GM18520 (cell line): ENCODE data around the gene SRP9.
"Not testable (repeated sequence)": the region's sequence is repeated elsewhere in the genome, so short reads cannot be mapped to it uniquely, and the experiment has no call there.

ENCODE experiments used
- ATAC-seq: cut with Tn5 transposase; IDR thresholded peaks from one replicate; pipeline ENCODE4 v1.9.1; 2021; ENCODE audit not compliant: unreplicated experiment

SRP9 gene

GRCh38 chr1:225755671-225756319, 21.8 kb upstream of the SRP9 start:
- ATAC-seq = no peak

- no peak for ATAC-seq
Observed at GRCh38 chr1:225757927-225758656, 19.5 kb upstream of the SRP9 start.

DNA sequence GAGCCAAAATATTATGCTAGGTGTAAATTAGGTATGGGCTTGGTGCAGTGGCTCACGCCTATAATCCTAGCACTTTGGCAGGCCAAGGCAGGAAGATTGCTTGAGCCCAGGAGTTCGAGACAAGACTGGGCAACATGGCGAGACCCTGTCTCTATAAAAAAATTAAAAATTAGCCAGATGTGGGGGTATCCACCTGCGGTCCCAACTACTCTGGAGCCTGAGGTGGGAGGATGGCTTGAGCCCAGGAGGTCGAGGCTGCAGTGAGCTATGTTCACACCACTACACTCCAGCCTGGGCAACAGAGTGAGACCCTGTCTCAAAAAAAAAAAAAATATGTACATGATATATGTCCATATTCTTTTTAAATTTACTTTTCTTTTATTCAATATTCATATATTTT, 17.7 kb upstream of the SRP9 start:
- ATAC-seq = not testable (repeated sequence)

GRCh38 chr1:225760531-225760930, 17.1 kb upstream of the SRP9 start:
- ATAC-seq = no peak

DNA sequence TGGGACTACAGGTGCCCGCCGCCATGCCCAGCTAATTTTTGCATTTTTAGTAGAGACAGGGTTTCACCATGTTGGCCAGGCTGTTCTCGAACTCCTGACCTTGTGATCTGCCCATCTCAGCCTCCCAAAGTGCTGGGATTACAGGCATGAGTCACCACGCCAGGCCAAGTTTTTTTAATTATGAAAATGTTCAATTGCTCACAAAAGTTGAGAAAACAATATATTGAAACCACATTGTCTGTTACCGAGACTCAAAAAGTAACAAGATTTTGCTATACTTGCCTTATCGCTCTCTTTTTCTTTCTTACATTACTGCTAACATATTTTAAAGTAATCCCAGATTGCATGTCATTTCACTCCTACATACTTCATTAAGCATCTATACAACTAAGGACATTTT, 16.2 kb upstream of the SRP9 start:
- ATAC-seq = not testable (repeated sequence)

- ATAC-seq = no peak
Observed at GRCh38 chr1:225762002-225762441, 15.6 kb upstream of the SRP9 start.

DNA sequence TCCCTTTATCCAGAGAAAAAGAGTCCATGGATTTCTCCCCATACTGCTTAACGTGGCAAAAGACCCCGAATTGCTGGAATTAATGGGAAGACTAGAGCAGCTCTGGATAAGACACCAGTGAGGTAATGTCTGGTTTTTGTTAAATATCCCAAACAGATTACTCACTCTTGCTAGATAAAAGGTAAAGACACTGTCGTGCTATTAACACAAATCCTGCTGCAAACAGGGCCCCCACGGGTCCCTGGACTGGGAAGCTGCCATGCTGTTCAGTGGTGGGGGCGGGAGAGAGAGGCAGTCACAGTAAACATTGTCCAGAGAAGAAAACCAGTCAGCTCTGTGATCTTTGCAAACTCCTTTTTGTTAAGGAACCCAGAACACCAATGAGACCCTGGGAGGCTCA, 15.2 kb upstream of the SRP9 start:
- no peak for ATAC-seq

GRCh38 chr1:225763716-225764548, 13.7 kb upstream of the SRP9 start:
- ATAC-seq = no peak

GRCh38 chr1:225765982-225766674, 11.5 kb upstream of the SRP9 start:
- no peak for ATAC-seq

GRCh38 chr1:225766967-225767633, 10.5 kb upstream of the SRP9 start:
- no peak for ATAC-seq

DNA sequence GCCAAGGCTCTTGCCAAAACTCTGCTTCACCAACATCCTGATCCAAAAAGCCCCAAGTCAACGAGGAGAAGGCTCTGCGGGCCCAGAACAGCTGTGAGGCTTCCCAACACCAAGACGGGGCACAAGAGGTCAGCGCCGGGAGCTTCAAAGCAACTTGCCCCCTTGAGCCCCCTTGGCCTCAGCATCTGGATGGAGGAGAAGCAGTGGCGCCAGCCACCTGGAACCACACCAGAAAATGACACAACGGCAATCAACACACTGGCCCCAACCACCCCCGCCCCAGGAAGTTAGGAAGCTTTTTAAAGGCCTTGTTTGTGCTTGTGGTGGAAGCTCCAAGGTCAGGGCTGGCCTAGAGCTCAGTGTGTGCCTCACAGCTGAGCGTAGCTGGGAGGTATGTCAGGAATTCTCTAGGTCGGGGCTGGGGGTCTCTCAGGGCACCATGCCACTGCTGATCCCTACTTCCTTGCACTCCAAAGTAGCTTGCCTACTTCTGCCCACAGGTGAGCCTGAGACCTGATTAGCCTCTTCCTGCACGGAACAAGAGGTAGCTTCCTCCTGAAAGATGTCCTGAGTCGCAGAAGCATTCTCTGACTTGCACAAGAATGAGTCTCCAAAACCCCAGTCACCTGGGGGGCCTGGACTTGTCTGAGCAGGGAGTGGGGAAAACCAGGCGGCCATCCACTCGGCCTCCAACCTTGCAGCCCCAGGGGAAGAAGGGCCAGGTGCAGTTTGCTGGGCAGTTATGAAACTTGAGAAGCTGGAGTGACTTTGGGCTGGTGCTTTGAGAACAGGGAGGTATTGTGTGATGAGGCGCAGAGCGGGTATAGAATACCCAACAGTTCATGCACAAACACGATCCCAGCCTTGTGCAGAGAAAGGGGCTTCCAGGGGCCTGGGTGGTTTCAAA, 9.7 kb upstream of the SRP9 start:
- no peak for ATAC-seq

- ATAC-seq = no peak
Observed at GRCh38 chr1:225768662-225769426, 8.8 kb upstream of the SRP9 start.

DNA sequence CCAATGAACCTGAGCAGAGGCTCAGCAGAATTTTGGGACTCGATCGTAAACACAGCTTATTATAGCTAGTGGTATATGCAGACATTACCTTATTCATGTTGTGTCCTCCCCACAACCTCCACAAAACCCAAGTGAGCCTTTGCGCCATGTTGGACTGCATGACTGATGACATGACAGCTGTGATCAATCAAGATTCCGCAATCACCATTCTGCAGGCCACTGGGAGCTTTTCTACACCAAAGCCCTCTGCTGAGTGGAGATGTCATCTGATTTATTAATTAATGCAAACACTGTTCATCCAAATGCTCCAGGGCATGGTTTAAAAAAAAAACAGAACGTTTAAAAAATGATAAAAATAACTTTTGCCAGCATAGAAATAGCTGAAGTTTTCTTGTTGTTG, 7.9 kb upstream of the SRP9 start:
- no peak for ATAC-seq

- ATAC-seq = no peak
Observed at GRCh38 chr1:225770561-225771248, 6.9 kb upstream of the SRP9 start.

- no peak for ATAC-seq
Observed at GRCh38 chr1:225771661-225772322, 5.8 kb upstream of the SRP9 start.

DNA sequence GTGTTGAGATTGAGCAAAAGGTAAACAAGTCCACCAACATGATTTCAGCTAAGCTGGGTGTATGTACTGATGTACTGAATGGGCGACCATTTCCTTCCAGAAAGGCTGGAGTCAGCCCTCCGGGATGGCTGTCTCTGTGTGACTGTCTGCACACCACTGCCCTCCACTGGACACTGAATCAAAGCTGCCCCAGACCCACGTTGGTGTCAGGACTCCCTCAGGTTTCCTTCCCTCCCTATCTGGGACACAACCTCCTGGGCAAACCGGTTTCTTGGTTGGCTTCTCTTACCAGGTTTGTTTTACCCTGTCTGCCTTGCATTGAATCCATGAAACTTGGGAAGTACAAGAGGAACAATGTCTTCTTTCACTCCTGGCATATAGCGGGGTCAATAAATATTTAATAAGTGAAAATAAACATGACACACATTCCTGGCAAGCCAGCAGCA, 5.3 kb upstream of the SRP9 start:
- no peak for ATAC-seq

- ATAC-seq = no peak
Observed at GRCh38 chr1:225772848-225773247, 4.8 kb upstream of the SRP9 start.
